Body of pancreas (tissue), 4 donors: ENCODE results near the gene ERC1.

Source experiments
- CTCF ChIP-seq, 7 experiments: fragments of 450-650 bp in 4 of 7; fragments of 200-600 bp in 3 of 7; sonication (generic) in 3 of 7; IDR thresholded peaks; one replicate each; pipeline ENCODE4 v1.5.1; 2016 to 2019; ENCODE audit warnings: antibody characterized with exemption in 7 of 7
- POLR2A ChIP-seq, 3 donors: fragments of 450-650 bp; IDR thresholded peaks; one replicate each; pipeline ENCODE4 v1.6.1; 2016; ENCODE audit warnings: antibody characterized with exemption in 3 of 3, mild to moderate bottlenecking in 2 of 3

GRCh38 chr12:1529228-1529861, 538.3 kb downstream of the ERC1 start:
- TF ChIP-seq CTCF (IDR thresholded peaks at IDR 0.05) (no peak), POLR2A (IDR thresholded peaks at IDR 0.05) (no peak)
